Measurements from ENCODE around the gene DENND1A. TPM values are rescaled to one million over a fixed set of nuclear protein-coding genes. Genes with fewer than 3 reads are reported as not detected.

Gene DENND1A
- total and polyA plus RNA-seq, 2 of the 13 experiments (the other 11 are each of a cell fraction or from before 2014, with no cell fraction given), result 14.8 to 30.1 TPM

DNA sequence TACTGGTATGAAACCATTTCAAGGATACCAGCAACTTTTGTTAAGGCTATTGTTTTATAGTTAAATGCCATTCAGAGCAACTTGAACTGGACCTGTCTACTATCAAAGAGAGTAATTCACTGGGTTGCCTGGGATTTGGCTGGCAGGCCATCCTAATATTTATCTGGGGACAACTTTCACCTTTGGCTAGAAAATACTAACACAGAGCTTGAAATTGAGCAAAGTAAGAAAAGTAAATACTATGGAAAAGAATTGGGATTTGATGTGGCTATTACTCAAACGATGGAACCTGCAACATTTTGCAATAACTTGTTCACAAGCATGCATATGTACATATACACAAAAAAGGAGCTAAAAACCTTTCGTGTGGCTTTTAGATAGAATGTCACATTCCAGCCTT, 191.3 kb downstream of the DENND1A start (continued):
- TF ChIP-seq SOX13 (IDR thresholded peaks at IDR 0.05), result no peak
- peak in 1 of 2 experiments; percentile 65; a peak in 2 of 4 replicates for TF ChIP-seq SOX13 (CRISPR knock-in tag; conservative IDR thresholded peaks at IDR 0.05 in 1 of 2, IDR thresholded peaks at IDR 0.05 in 1 of 2)
- TF ChIP-seq, protein P1, sequence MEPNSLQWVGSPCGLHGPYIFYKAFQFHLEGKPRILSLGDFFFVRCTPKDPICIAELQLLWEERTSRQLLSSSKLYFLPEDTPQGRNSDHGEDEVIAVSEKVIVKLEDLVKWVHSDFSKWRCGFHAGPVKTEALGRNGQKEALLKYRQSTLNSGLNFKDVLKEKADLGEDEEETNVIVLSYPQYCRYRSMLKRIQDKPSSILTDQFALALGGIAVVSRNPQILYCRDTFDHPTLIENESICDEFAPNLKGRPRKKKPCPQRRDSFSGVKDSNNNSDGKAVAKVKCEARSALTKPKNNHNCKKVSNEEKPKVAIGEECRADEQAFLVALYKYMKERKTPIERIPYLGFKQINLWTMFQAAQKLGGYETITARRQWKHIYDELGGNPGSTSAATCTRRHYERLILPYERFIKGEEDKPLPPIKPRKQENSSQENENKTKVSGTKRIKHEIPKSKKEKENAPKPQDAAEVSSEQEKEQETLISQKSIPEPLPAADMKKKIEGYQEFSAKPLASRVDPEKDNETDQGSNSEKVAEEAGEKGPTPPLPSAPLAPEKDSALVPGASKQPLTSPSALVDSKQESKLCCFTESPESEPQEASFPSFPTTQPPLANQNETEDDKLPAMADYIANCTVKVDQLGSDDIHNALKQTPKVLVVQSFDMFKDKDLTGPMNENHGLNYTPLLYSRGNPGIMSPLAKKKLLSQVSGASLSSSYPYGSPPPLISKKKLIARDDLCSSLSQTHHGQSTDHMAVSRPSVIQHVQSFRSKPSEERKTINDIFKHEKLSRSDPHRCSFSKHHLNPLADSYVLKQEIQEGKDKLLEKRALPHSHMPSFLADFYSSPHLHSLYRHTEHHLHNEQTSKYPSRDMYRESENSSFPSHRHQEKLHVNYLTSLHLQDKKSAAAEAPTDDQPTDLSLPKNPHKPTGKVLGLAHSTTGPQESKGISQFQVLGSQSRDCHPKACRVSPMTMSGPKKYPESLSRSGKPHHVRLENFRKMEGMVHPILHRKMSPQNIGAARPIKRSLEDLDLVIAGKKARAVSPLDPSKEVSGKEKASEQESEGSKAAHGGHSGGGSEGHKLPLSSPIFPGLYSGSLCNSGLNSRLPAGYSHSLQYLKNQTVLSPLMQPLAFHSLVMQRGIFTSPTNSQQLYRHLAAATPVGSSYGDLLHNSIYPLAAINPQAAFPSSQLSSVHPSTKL (CRISPR knock-in tag; IDR thresholded peaks at IDR 0.05), result peak; percentile 45; the same call in 1 of the 2 replicates
- no peak for TF ChIP-seq FOXA1 (IDR thresholded peaks at IDR 0.05)
- peak; percentile 67 for TF ChIP-seq FOXA1 (CRISPR knock-in tag; IDR thresholded peaks at IDR 0.05)
- TF ChIP-seq SOX6 (IDR thresholded peaks at IDR 0.05), result no peak
- peak; percentile 59; the same call in 1 of the 2 replicates for TF ChIP-seq SOX6 (CRISPR knock-in tag; IDR thresholded peaks at IDR 0.05)
- TF ChIP-seq, protein P2, sequence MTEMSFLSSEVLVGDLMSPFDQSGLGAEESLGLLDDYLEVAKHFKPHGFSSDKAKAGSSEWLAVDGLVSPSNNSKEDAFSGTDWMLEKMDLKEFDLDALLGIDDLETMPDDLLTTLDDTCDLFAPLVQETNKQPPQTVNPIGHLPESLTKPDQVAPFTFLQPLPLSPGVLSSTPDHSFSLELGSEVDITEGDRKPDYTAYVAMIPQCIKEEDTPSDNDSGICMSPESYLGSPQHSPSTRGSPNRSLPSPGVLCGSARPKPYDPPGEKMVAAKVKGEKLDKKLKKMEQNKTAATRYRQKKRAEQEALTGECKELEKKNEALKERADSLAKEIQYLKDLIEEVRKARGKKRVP (CRISPR knock-in tag; IDR thresholded peaks at IDR 0.05), result peak in 1 of 2 experiments; percentile 52; a peak in 2 of 4 replicates
- TF ChIP-seq NR2F2 (IDR thresholded peaks at IDR 0.05; ENCODE audit: borderline replicate concordance, low read depth), result peak; percentile 61; the same call in 1 of the 2 replicates
- TF ChIP-seq SMARCC2 (IDR thresholded peaks at IDR 0.05), result no peak
- TF ChIP-seq, protein P3, sequence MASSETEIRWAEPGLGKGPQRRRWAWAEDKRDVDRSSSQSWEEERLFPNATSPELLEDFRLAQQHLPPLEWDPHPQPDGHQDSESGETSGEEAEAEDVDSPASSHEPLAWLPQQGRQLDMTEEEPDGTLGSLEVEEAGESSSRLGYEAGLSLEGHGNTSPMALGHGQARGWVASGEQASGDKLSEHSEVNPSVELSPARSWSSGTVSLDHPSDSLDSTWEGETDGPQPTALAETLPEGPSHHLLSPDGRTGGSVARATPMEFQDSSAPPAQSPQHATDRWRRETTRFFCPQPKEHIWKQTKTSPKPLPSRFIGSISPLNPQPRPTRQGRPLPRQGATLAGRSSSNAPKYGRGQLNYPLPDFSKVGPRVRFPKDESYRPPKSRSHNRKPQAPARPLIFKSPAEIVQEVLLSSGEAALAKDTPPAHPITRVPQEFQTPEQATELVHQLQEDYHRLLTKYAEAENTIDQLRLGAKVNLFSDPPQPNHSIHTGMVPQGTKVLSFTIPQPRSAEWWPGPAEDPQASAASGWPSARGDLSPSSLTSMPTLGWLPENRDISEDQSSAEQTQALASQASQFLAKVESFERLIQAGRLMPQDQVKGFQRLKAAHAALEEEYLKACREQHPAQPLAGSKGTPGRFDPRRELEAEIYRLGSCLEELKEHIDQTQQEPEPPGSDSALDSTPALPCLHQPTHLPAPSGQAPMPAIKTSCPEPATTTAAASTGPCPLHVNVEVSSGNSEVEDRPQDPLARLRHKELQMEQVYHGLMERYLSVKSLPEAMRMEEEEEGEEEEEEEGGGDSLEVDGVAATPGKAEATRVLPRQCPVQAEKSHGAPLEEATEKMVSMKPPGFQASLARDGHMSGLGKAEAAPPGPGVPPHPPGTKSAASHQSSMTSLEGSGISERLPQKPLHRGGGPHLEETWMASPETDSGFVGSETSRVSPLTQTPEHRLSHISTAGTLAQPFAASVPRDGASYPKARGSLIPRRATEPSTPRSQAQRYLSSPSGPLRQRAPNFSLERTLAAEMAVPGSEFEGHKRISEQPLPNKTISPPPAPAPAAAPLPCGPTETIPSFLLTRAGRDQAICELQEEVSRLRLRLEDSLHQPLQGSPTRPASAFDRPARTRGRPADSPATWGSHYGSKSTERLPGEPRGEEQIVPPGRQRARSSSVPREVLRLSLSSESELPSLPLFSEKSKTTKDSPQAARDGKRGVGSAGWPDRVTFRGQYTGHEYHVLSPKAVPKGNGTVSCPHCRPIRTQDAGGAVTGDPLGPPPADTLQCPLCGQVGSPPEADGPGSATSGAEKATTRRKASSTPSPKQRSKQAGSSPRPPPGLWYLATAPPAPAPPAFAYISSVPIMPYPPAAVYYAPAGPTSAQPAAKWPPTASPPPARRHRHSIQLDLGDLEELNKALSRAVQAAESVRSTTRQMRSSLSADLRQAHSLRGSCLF (CRISPR knock-in tag; IDR thresholded peaks at IDR 0.05; ENCODE audit: borderline replicate concordance), result no peak
- peak; percentile 28; the same call in 1 of the 2 replicates for TF ChIP-seq GFI1 (CRISPR knock-in tag; IDR thresholded peaks at IDR 0.05; ENCODE audit: borderline replicate concordance)
- no peak for TF ChIP-seq ZNF883 (CRISPR knock-in tag; IDR thresholded peaks at IDR 0.05; ENCODE audit: not compliant biosample characterization)
- TF ChIP-seq, protein P4, sequence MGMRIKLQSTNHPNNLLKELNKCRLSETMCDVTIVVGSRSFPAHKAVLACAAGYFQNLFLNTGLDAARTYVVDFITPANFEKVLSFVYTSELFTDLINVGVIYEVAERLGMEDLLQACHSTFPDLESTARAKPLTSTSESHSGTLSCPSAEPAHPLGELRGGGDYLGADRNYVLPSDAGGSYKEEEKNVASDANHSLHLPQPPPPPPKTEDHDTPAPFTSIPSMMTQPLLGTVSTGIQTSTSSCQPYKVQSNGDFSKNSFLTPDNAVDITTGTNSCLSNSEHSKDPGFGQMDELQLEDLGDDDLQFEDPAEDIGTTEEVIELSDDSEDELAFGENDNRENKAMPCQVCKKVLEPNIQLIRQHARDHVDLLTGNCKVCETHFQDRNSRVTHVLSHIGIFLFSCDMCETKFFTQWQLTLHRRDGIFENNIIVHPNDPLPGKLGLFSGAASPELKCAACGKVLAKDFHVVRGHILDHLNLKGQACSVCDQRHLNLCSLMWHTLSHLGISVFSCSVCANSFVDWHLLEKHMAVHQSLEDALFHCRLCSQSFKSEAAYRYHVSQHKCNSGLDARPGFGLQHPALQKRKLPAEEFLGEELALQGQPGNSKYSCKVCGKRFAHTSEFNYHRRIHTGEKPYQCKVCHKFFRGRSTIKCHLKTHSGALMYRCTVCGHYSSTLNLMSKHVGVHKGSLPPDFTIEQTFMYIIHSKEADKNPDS (CRISPR knock-in tag; IDR thresholded peaks at IDR 0.05), result no peak
- peak; percentile 59; the same call in 1 of the 2 replicates for TF ChIP-seq TCF7 (IDR thresholded peaks at IDR 0.05; ENCODE audit: low read depth)
- no peak for TF ChIP-seq SMYD3 (CRISPR knock-in tag; IDR thresholded peaks at IDR 0.05)
- no peak for TF ChIP-seq ZNF335 (CRISPR knock-in tag; IDR thresholded peaks at IDR 0.05)
- no peak for TF ChIP-seq ZNF124 (CRISPR knock-in tag; IDR thresholded peaks at IDR 0.05)
- peak; percentile 35; the same call in 1 of the 2 replicates for TF ChIP-seq NR2C2 (CRISPR knock-in tag; IDR thresholded peaks at IDR 0.05; ENCODE audit: borderline replicate concordance)
- TF ChIP-seq BCL6 (CRISPR knock-in tag; IDR thresholded peaks at IDR 0.05), result 0 out of 2 replicates have a peak, but pooled peaks have one; percentile 23
